Karpas-422 (cell line): ENCODE data around the gene TREML1. TPM values are rescaled to one million over a fixed set of nuclear protein-coding genes. Genes with fewer than 3 reads are reported as not detected.
"Not testable (repeated sequence)": the region's sequence is repeated elsewhere in the genome, so short reads cannot be mapped to it uniquely, and the experiment has no call there.

ENCODE experiments used
- DNase-seq: peaks from one replicate; pipeline ENCODE4 v3.0.0-alpha.2; 2015
- H2AFZ ChIP-seq: fragments of 200-600 bp; sonication (generic); 2 replicates; pipeline ENCODE4 v1.6.1; 2014; ENCODE audit warnings: antibody characterized with exemption, low read length, mixed read lengths
- H3K27ac ChIP-seq: fragments of 200-600 bp; sonication (generic); 2 replicates; pipeline ENCODE4 v1.5.1; 2014; ENCODE audit warnings: mild to moderate bottlenecking, low read length, moderate library complexity
- H3K27me3 ChIP-seq: fragments of 200-600 bp; sonication (generic); 2 replicates; pipeline ENCODE4 v1.6.1; 2014; ENCODE audit warnings: low read length, mixed read lengths
- H3K36me3 ChIP-seq: fragments of 200-600 bp; sonication (generic); 2 replicates; pipeline ENCODE4 v1.6.1; 2014; ENCODE audit warnings: low read length, mixed read lengths; ENCODE audit not compliant: insufficient read depth
- H3K4me1 ChIP-seq: fragments of 200-600 bp; sonication (generic); 2 replicates; pipeline ENCODE4 v1.6.1; 2014; ENCODE audit warnings: mild to moderate bottlenecking, low read length, mixed read lengths
- H3K4me2 ChIP-seq: fragments of 200-600 bp; sonication (generic); 2 replicates; pipeline ENCODE4 v1.6.1; 2014; ENCODE audit warnings: low read length, low read depth, mild to moderate bottlenecking; ENCODE audit not compliant: poor library complexity, severe bottlenecking
- H3K4me3 ChIP-seq: fragments of 200-600 bp; sonication (generic); 2 replicates; pipeline ENCODE4 v1.5.1; 2014; ENCODE audit warnings: mild to moderate bottlenecking, antibody characterized with exemption, low read length, mixed read lengths
- H3K79me2 ChIP-seq: fragments of 200-600 bp; sonication (generic); 2 replicates; pipeline ENCODE4 v1.6.1; 2014; ENCODE audit warnings: mild to moderate bottlenecking, low read length, mixed read lengths
- H3K9ac ChIP-seq: fragments of 200-600 bp; sonication (generic); 2 replicates; pipeline ENCODE4 v1.6.0; 2014; ENCODE audit warnings: low read length
- H3K9me2 ChIP-seq: fragments of 200-600 bp; sonication (generic), shearing (Covaris generic); replicated peaks from 2 replicates; pipeline ENCODE4 v1.6.0; 2014; ENCODE audit warnings: mild to moderate bottlenecking, low read length, moderate library complexity; ENCODE audit not compliant: insufficient read depth
- H3K9me3 ChIP-seq: fragments of 300-700, 200-600 bp; sonication (generic); 2 replicates; pipeline ENCODE4 v1.6.1; 2014; ENCODE audit warnings: low read length, mixed read lengths
- H4K20me1 ChIP-seq: fragments of 200-600 bp; sonication (generic); 2 replicates; pipeline ENCODE4 v1.6.1; 2014; ENCODE audit warnings: mild to moderate bottlenecking, antibody characterized with exemption, low read length, low read depth; ENCODE audit not compliant: insufficient read depth
- total RNA-seq: library from RNA; depleted of rRNA; stranded (reverse); fragments of >200 nt; shearing (Covaris generic); gene quantifications from 2 replicates; pipeline ENCODE4 v1.2.3, GENCODE V29; 2014; ENCODE audit warnings: low replicate concordance

TREML1 gene
- total RNA-seq, 1 experiment from 2014 or later: not detected

DNA sequence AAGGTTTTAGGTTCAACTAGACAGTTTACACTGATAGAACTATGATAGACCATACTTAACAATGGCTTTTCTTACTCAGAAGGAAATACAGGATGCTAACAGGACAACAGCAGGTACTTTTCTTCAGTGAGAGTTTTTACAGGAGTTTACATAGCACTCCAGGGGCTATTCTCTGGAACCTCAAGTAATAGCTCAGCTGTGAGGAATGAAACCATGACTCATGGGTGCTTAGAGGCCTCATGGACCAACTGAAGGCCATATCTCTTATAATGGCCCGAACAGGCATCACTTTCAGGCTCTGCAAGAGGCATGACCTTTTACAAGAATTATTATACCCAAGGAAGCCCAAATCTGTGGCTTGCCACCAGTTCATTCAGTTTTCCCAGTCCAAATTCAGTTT lies 31.8 kb downstream of the TREML1 start:
- no peaks in the 10 kb centered on the region for H3K36me3 ChIP-seq
- no peaks in the 10 kb centered on the region for H3K27me3 ChIP-seq
- no peak overlapping the region for H3K4me2 ChIP-seq
- no peaks in the 10 kb centered on the region for H3K9me2 ChIP-seq
- H3K4me3 ChIP-seq: no peak overlapping the region
- H3K4me1 ChIP-seq: no peaks in the 10 kb centered on the region
- H3K9ac ChIP-seq: no peak overlapping the region
- H2AFZ ChIP-seq: no peak overlapping the region
- H3K79me2 ChIP-seq: no peaks in the 10 kb centered on the region
- no peak for DNase-seq
- H3K27ac ChIP-seq: no peak overlapping the region
- no peaks in the 10 kb centered on the region for H4K20me1 ChIP-seq
- no peaks in the 10 kb centered on the region for H3K9me3 ChIP-seq

- Histone ChIP-seq H3K4me3 (no peak overlapping the region), H4K20me1 (no peaks in the 10 kb centered on the region), H3K27me3 (no peaks in the 10 kb centered on the region), H3K9me2 (no peaks in the 10 kb centered on the region), H3K9me3 (no peaks in the 10 kb centered on the region), H3K9ac (no peak overlapping the region), H3K79me2 (no peaks in the 10 kb centered on the region), H3K4me2 (no peak overlapping the region), H2AFZ (no peak overlapping the region), H3K27ac (no peak overlapping the region), H3K4me1 (no peaks in the 10 kb centered on the region), H3K36me3 (no peaks in the 10 kb centered on the region)
- no peak for DNase-seq
Observed at GRCh38 chr6:41120058-41120457, 34.1 kb downstream of the TREML1 start.

GRCh38 chr6:41119508-41119907 lies 34.6 kb downstream of the TREML1 start:
- H3K9me2 ChIP-seq: no peaks in the 10 kb centered on the region
- H3K36me3 ChIP-seq: no peaks in the 10 kb centered on the region
- no peaks in the 10 kb centered on the region for H4K20me1 ChIP-seq
- H3K4me3 ChIP-seq: no peak overlapping the region
- no peaks in the 10 kb centered on the region for H3K9me3 ChIP-seq
- H2AFZ ChIP-seq: no peak overlapping the region
- H3K9ac ChIP-seq: no peak overlapping the region
- no peaks in the 10 kb centered on the region for H3K79me2 ChIP-seq
- H3K4me2 ChIP-seq: no peak overlapping the region
- DNase-seq: no peak
- H3K27me3 ChIP-seq: no peaks in the 10 kb centered on the region
- no peak overlapping the region for H3K27ac ChIP-seq
- no peaks in the 10 kb centered on the region for H3K4me1 ChIP-seq

- H3K9me2 ChIP-seq, H3K4me1 ChIP-seq, H3K9me3 ChIP-seq, H3K27me3 ChIP-seq, H3K27ac ChIP-seq, DNase-seq, H4K20me1 ChIP-seq, H3K4me2 ChIP-seq, H3K36me3 ChIP-seq, H3K79me2 ChIP-seq, H3K4me3 ChIP-seq, H3K9ac ChIP-seq, H2AFZ ChIP-seq: not testable (repeated sequence)
Observed at GRCh38 chr6:41115027-41115426, 39.1 kb downstream of the TREML1 start.

DNA sequence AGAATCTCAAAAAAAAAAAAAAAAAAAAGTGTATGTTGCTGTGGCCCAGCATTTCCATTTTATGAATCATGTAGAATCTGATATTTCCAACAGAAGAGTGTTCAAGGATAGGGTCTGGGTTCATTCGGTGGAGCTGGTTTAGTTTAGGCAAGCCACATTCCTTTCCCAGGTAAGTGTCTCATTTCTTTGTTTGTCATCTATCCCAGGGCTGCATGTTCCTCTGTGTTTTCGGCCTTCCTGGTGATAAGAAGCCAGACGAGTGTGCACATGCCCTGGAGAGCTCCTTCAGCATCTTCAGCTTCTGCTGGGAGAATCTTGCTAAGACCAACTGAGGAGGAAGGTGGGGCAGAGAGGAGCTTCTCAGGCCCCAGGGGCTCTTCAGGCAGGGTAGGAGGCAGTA lies 43.1 kb downstream of the TREML1 start:
- no peaks in the 10 kb centered on the region for H3K4me1 ChIP-seq
- H3K9me3 ChIP-seq: no peaks in the 10 kb centered on the region
- H2AFZ ChIP-seq: no peak overlapping the region
- H3K9me2 ChIP-seq: no peaks in the 10 kb centered on the region
- no peak overlapping the region for H3K4me3 ChIP-seq
- no peak for DNase-seq
- H3K36me3 ChIP-seq: no peaks in the 10 kb centered on the region
- no peaks in the 10 kb centered on the region for H3K79me2 ChIP-seq
- H4K20me1 ChIP-seq: no peaks in the 10 kb centered on the region
- no peak overlapping the region for H3K9ac ChIP-seq
- H3K27ac ChIP-seq: no peak overlapping the region
- H3K27me3 ChIP-seq: no peaks in the 10 kb centered on the region
- H3K4me2 ChIP-seq: no peak overlapping the region

GRCh38 chr6:41103847-41104246 lies 50.3 kb downstream of the TREML1 start:
- Histone ChIP-seq H3K9me2 (no peaks in the 10 kb centered on the region), H3K4me3 (no peak overlapping the region), H3K27me3 (no peaks in the 10 kb centered on the region), H4K20me1 (no peaks in the 10 kb centered on the region), H2AFZ (no peak overlapping the region), H3K9me3 (no peaks in the 10 kb centered on the region), H3K36me3 (peaks cover 16% of the 10 kb centered on the region; the same call in 1 of the 2 replicates), H3K4me2 (no peak overlapping the region), H3K79me2 (no peaks in the 10 kb centered on the region), H3K27ac (no peak overlapping the region), H3K4me1 (no peaks in the 10 kb centered on the region), H3K9ac (no peak overlapping the region)
- DNase-seq: no peak

DNA sequence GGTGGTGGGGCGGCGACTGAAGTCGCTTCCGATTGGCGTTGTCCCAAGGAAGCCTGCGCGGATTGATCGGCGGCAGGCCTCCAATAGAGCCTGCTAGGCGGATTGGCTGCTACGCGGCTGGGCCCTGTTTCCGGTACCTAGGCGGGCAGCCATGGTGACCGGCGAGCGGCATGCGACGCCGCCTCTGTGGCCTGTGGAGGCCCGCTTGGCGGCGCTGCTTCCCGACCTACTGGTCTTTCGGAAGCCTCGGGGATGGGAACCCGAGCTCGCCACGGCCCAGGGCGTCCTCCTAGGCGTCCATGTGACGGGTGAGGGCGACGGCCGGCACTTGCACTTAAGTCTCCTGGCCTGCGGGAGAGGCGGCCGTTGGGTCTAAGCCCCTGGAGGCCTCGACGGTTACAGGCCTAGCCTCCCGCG lies 53.3 kb downstream of the TREML1 start:
- Histone ChIP-seq H3K4me3 (no peak overlapping the region), H3K27ac (no peak overlapping the region), H3K36me3 (peaks cover 41% of the 10 kb centered on the region; the same call in 1 of the 2 replicates), H3K9me3 (no peaks in the 10 kb centered on the region), H3K4me2 (no peak overlapping the region), H2AFZ (no peak overlapping the region), H3K4me1 (no peaks in the 10 kb centered on the region), H3K9ac (no peak overlapping the region), H3K27me3 (no peaks in the 10 kb centered on the region), H3K79me2 (no peaks in the 10 kb centered on the region; the same call in 1 of the 2 replicates), H4K20me1 (no peaks in the 10 kb centered on the region), H3K9me2 (no peaks in the 10 kb centered on the region)
- DNase-seq: no peak
